Measurements from ENCODE around the gene SLC25A1.

The SLC25A1 gene

DNA sequence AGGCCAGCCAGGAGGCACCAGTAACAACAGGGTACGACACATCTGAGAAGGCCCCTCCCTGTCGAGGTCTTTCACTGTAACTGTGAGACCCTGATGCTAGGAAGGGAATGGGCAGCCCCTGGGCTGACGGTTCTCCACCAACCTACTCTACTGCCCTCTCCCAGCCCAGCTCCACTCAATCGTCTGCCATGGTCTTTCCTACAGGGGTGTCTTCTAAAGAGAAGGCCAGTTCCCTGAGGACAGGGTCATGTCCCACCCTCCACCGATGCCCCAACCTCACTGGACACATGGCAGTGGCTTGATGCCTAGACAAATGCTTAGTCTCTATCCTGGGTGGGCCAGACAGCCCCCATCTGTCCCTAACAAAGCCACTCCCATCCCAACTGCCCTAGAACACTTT, 46.0 kb upstream of the SLC25A1 start:
- TF ChIP-seq, protein P1, sequence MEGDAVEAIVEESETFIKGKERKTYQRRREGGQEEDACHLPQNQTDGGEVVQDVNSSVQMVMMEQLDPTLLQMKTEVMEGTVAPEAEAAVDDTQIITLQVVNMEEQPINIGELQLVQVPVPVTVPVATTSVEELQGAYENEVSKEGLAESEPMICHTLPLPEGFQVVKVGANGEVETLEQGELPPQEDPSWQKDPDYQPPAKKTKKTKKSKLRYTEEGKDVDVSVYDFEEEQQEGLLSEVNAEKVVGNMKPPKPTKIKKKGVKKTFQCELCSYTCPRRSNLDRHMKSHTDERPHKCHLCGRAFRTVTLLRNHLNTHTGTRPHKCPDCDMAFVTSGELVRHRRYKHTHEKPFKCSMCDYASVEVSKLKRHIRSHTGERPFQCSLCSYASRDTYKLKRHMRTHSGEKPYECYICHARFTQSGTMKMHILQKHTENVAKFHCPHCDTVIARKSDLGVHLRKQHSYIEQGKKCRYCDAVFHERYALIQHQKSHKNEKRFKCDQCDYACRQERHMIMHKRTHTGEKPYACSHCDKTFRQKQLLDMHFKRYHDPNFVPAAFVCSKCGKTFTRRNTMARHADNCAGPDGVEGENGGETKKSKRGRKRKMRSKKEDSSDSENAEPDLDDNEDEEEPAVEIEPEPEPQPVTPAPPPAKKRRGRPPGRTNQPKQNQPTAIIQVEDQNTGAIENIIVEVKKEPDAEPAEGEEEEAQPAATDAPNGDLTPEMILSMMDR (IDR thresholded peaks at IDR 0.05), result no peak
- Histone ChIP-seq H3K4me1 (ENCODE audit: control insufficient read depth in 1 of 2, insufficient read depth in 1 of 2, low read depth in 1 of 2, low read length in 1 of 2) (no peaks in the 10 kb centered on the region), H3K4me3 (ENCODE audit: low read depth in 1 of 2, low read length in 1 of 2) (no peak overlapping the region), H3K36me3 (peaks cover 97% of the 10 kb centered on the region), H3K9me3 (no peaks in the 10 kb centered on the region), H3K27ac (no peak overlapping the region), H3K27me3 (no peaks in the 10 kb centered on the region)

DNA sequence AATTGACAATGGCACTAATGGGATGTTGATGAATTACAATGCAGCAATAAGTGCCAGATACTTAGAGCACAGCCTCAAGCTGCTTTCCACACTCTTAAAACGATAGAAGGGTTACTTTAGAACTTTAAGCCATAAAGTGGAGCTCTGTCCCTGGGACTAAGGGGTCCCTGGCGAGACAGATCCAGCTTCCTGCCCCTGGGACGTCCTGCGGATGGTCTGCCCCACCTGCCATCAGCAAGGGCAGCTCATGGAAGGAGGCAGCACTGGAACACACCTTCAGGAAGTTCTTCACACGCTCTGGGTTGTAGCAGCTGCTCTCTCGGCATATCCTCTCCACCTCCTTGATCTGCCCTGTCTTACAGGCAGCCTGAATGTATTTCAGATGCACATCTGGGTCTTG, 45.1 kb upstream of the SLC25A1 start:
- H3K27me3 ChIP-seq, result no peaks in the 10 kb centered on the region
- H3K9me3 ChIP-seq, result no peaks in the 10 kb centered on the region
- no peaks in the 10 kb centered on the region for H3K4me1 ChIP-seq (ENCODE audit: control insufficient read depth in 1 of 2, insufficient read depth in 1 of 2, low read depth in 1 of 2, low read length in 1 of 2)
- no peak overlapping the region for H3K27ac ChIP-seq
- H3K36me3 ChIP-seq, result peaks cover 97% of the 10 kb centered on the region
- TF ChIP-seq, protein P1 (IDR thresholded peaks at IDR 0.05), result no peak
- no peak overlapping the region for H3K4me3 ChIP-seq (ENCODE audit: low read depth in 1 of 2, low read length in 1 of 2)

DNA sequence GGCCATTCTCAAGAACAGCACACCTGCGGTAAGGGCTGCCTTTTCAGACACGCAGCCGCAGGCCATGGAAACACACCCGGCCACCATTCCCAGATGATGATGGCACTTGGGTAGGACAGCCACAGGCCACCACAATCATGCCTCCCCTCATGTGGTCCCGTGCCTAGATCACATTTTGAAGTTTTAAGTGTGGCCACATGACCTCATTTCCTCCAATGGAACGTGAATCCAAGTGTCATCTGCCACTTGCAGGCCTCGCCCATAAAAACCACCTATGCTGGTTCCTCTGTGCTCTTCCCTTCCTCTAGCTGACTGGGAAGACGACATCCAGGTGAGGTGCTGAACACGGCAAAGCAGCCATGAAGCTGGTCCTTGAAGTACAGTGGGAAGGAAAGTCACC, 44.6 kb upstream of the SLC25A1 start:
- H3K4me3 ChIP-seq (ENCODE audit: low read depth in 1 of 2, low read length in 1 of 2), result no peak overlapping the region
- TF ChIP-seq, protein P1 (IDR thresholded peaks at IDR 0.05), result no peak
- no peaks in the 10 kb centered on the region for H3K4me1 ChIP-seq (ENCODE audit: control insufficient read depth in 1 of 2, insufficient read depth in 1 of 2, low read depth in 1 of 2, low read length in 1 of 2)
- H3K27me3 ChIP-seq, result no peaks in the 10 kb centered on the region
- peaks cover 97% of the 10 kb centered on the region for H3K36me3 ChIP-seq
- no peaks in the 10 kb centered on the region for H3K9me3 ChIP-seq
- H3K27ac ChIP-seq, result no peak overlapping the region

DNA sequence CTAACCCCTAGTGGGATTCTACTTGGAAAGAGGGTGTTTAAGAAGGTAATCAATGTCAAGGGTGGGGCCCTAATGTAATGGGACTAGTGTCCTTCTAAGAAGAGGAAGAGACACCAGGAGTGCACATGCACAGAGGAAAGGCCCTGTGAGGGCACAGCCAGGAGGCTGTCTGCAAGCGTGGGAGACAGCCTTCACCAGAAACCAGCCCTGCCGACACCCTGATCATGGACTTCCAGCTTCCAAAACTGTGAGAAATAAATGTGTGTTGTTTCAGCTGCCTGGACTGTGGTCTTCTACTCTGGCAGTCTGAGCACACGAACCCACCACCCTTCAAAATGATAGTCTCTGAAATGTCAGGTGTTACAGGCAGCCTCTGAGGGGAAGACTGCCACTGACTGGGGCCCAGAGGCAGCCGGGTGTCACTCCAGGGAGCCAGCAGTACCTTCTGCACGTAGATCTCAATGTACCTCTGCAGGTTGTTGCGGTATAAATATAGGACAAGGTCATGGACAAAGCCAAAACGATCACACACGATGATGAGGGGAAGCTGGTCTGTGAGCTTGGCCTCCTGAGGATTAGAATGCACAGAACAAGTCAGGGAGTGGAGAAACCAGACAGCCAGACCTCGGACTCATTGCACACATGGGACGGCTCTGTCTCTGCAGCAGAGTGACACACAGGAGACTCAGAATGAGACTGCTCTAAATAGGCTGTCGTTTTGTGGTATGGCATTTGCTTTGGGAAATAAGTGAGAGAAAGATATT, 43.9 kb upstream of the SLC25A1 start:
- Histone ChIP-seq H3K9me3 (no peaks in the 10 kb centered on the region), H3K27me3 (no peaks in the 10 kb centered on the region), H3K4me1 (ENCODE audit: control insufficient read depth in 1 of 2, insufficient read depth in 1 of 2, low read depth in 1 of 2, low read length in 1 of 2) (no peaks in the 10 kb centered on the region), H3K4me3 (ENCODE audit: low read depth in 1 of 2, low read length in 1 of 2) (no peak overlapping the region), H3K36me3 (peaks cover 94% of the 10 kb centered on the region), H3K27ac (no peak overlapping the region)
- TF ChIP-seq, protein P1 (IDR thresholded peaks at IDR 0.05), result no peak

DNA sequence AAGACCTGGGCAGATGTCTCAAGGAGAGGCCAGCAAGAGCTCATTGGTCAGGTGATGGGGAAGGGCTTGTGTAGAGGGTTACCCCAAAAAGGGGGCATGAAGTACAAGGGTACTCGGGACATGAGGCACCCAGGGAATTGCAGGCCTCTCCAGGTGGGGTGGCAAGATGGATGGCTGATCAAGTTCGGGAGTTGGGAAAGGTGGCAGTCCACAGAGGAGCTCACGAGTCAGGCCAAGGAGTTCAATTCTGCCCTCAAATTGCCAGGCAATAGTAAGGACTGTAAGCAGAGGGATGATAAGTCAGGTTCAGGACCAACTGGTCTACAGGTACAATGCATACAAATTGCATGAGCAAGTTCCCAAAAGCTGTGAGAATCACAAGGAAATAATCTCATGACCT, 42.3 kb upstream of the SLC25A1 start:
- Histone ChIP-seq H3K36me3 (peaks cover 95% of the 10 kb centered on the region), H3K27ac (no peak overlapping the region), H3K27me3 (no peaks in the 10 kb centered on the region), H3K9me3 (no peaks in the 10 kb centered on the region), H3K4me1 (ENCODE audit: control insufficient read depth in 1 of 2, insufficient read depth in 1 of 2, low read depth in 1 of 2, low read length in 1 of 2) (no peaks in the 10 kb centered on the region), H3K4me3 (ENCODE audit: low read depth in 1 of 2, low read length in 1 of 2) (no peak overlapping the region)
- TF ChIP-seq, protein P1 (IDR thresholded peaks at IDR 0.05), result no peak
